ENCODE data around the gene STX2.

STX2 gene

GRCh38 chr12:130743606-130744005, 95.4 kb downstream of the STX2 start:
- no peaks in the 10 kb centered on the region for H3K27me3 ChIP-seq (ENCODE audit: insufficient read depth, low read depth, severe bottlenecking)
- TF ChIP-seq, protein P1, sequence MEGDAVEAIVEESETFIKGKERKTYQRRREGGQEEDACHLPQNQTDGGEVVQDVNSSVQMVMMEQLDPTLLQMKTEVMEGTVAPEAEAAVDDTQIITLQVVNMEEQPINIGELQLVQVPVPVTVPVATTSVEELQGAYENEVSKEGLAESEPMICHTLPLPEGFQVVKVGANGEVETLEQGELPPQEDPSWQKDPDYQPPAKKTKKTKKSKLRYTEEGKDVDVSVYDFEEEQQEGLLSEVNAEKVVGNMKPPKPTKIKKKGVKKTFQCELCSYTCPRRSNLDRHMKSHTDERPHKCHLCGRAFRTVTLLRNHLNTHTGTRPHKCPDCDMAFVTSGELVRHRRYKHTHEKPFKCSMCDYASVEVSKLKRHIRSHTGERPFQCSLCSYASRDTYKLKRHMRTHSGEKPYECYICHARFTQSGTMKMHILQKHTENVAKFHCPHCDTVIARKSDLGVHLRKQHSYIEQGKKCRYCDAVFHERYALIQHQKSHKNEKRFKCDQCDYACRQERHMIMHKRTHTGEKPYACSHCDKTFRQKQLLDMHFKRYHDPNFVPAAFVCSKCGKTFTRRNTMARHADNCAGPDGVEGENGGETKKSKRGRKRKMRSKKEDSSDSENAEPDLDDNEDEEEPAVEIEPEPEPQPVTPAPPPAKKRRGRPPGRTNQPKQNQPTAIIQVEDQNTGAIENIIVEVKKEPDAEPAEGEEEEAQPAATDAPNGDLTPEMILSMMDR (IDR thresholded peaks at IDR 0.05; ENCODE audit: low read depth, low read length) = no peak
- no peak overlapping the region for H3K4me3 ChIP-seq (ENCODE audit: low read depth, low read length)
- no peak overlapping the region for H3K27ac ChIP-seq
- DNase-seq = no peak
- no peaks in the 10 kb centered on the region for H3K36me3 ChIP-seq
- H3K9me3 ChIP-seq (ENCODE audit: severe bottlenecking) = peaks cover 5% of the 10 kb centered on the region

- Histone ChIP-seq H3K9me3 (ENCODE audit: severe bottlenecking) (peaks cover 7% of the 10 kb centered on the region), H3K27me3 (ENCODE audit: insufficient read depth, low read depth, severe bottlenecking) (no peaks in the 10 kb centered on the region), H3K4me3 (ENCODE audit: low read depth, low read length) (no peak overlapping the region), H3K27ac (no peak overlapping the region), H3K36me3 (no peaks in the 10 kb centered on the region)
- DNase-seq = no peak
- TF ChIP-seq, protein P1 (IDR thresholded peaks at IDR 0.05; ENCODE audit: low read depth, low read length) = no peak
These were observed 95.9 kb downstream of the STX2 start for GRCh38 chr12:130743176-130743575.

- Histone ChIP-seq H3K36me3 (no peaks in the 10 kb centered on the region), H3K27ac (no peak overlapping the region), H3K27me3 (ENCODE audit: insufficient read depth, low read depth, severe bottlenecking) (no peaks in the 10 kb centered on the region), H3K4me3 (ENCODE audit: low read depth, low read length) (no peak overlapping the region), H3K9me3 (ENCODE audit: severe bottlenecking) (peaks cover 7% of the 10 kb centered on the region)
- TF ChIP-seq, protein P1 (IDR thresholded peaks at IDR 0.05; ENCODE audit: low read depth, low read length) = no peak
- no peak for DNase-seq
These were observed 96.3 kb downstream of the STX2 start for GRCh38 chr12:130742716-130743115.

- no peak overlapping the region for H3K4me3 ChIP-seq (ENCODE audit: low read depth, low read length)
- H3K36me3 ChIP-seq = no peaks in the 10 kb centered on the region
- TF ChIP-seq, protein P1 (IDR thresholded peaks at IDR 0.05; ENCODE audit: low read depth, low read length) = no peak
- no peaks in the 10 kb centered on the region for H3K27me3 ChIP-seq (ENCODE audit: insufficient read depth, low read depth, severe bottlenecking)
- no peak overlapping the region for H3K27ac ChIP-seq
- H3K9me3 ChIP-seq (ENCODE audit: severe bottlenecking) = peaks cover 7% of the 10 kb centered on the region
- DNase-seq = no peak
These were observed 96.9 kb downstream of the STX2 start for GRCh38 chr12:130742112-130742511.
